Activated T-helper 1 cell treated with anti-CD3 and anti-CD28 coated beads, Interleukin-12 subunit alpha, Interleukin-12 subunit beta, Interleukin-2, Interleukin-4 antibody, amounts not matched to agents 30 ng/mL and 10 ng/mL and 1 ng/mL, durations not matched to agents 14 hours and 24 hours and 36 hours (primary cell): ENCODE data around the gene SSR1. TPM values are rescaled to one million over a fixed set of nuclear protein-coding genes. Genes with fewer than 3 reads are reported as not detected.

ENCODE experiments used
- DNase-seq: peaks from one replicate; pipeline ENCODE4 v3.0.0; 2021; ENCODE audit warnings: low spot score
- H3K27ac Mint-ChIP-seq: one replicate; pipeline ENCODE4 v1.8.0; 2021; ENCODE audit warnings: mild to moderate bottlenecking, mixed read lengths
- H3K27me3 Mint-ChIP-seq: one replicate; pipeline ENCODE4 v1.8.0; 2022; ENCODE audit warnings: mild to moderate bottlenecking, moderate library complexity, mixed read lengths; ENCODE audit not compliant: insufficient read depth
- H3K36me3 Mint-ChIP-seq: one replicate; pipeline ENCODE4 v1.8.0; 2021; ENCODE audit warnings: low read depth, mixed read lengths
- H3K4me1 Mint-ChIP-seq: one replicate; pipeline ENCODE4 v1.8.0; 2021; ENCODE audit warnings: low read depth, mixed read lengths
- H3K4me3 Mint-ChIP-seq: one replicate; pipeline ENCODE4 v1.8.0; 2021; ENCODE audit warnings: mild to moderate bottlenecking, moderate library complexity, mixed read lengths
- H3K9me3 Mint-ChIP-seq: one replicate; pipeline ENCODE4 v1.8.0; 2021; ENCODE audit warnings: mixed read lengths
- intact Hi-C: fragments of 100-400 bp; cut with micrococcal nuclease; formaldehyde crosslinking; loops from one replicate; pipeline ENCODE4 v1.15.1; 2024
- total RNA-seq: library from RNA; stranded (reverse); gene quantifications from 2 replicates; pipeline ENCODE4 v1.2.3, GENCODE V29; 2022

The SSR1 gene
- total RNA-seq, 1 donor from 2014 or later: 160 TPM

- DNase-seq: no peak
- Mint-ChIP-seq H3K27ac (no peak overlapping the region), H3K4me3 (no peak overlapping the region), H3K27me3 (no peaks in the 10 kb centered on the region), H3K36me3 (peaks cover 17% of the 10 kb centered on the region), H3K9me3 (peaks cover 7% of the 10 kb centered on the region), H3K4me1 (peaks cover 23% of the 10 kb centered on the region)
- intact Hi-C loops: loop anchor here (5.0 kb wide), 2 partner anchors 413 to 598 kb away; partner anchors contain the start of genes BMP6 and TXNDC5
Measured at GRCh38 chr6:7314414-7314813, 1.4 kb upstream of the SSR1 start.

- Mint-ChIP-seq H3K9me3 (peaks cover 8% of the 10 kb centered on the region), H3K4me3 (peak overlapping the region; percentile 98), H3K4me1 (peaks cover 29% of the 10 kb centered on the region), H3K27ac (peak overlapping the region; percentile 92), H3K36me3 (peaks cover 25% of the 10 kb centered on the region), H3K27me3 (no peaks in the 10 kb centered on the region)
- DNase-seq: no peak
- intact Hi-C loops: loop anchor here (1.0 to 5.0 kb wide), 9 partner anchors 17 to 1121 kb away; partner anchors contain the start of genes BMP6, CAGE1, EEF1E1 and RIOK1
Measured at GRCh38 chr6:7313505-7314165, 636 bp upstream of the SSR1 start.

DNA sequence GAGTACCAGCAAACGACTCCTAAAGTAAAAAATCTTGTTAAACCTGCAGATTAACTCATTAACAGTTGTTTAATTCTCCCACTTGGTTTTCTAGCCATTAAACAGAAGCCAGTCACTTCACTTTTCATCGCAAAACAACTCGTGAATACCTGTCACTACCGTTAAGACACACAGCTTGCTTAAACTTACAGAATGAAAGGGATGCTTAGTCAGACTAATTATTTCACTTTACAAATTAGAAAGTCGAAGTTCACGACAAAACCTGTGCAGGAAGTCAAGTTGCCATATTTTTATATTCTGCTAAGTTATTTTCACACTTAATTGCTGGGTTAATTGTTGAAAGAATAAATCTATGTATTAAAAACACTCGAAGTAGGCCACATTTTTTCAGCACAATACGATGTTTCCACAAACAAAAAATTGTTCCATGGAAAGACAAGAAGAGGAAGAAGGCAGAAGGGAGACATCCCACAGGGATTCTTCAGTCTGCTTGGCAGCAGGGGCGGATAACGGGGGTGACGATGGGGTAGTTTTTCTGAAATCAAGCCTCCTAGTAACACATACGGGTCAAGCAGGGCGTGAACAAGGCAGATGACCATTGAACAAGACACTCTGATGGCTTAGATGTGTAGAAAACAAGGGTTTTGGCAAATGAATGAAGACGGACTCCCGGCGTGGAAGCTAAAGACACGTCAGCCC, 933 bp downstream of the SSR1 start:
- Mint-ChIP-seq H3K4me3 (peak overlapping the region; percentile 98), H3K27me3 (no peaks in the 10 kb centered on the region), H3K36me3 (peaks cover 37% of the 10 kb centered on the region), H3K9me3 (peaks cover 8% of the 10 kb centered on the region), H3K27ac (peak overlapping the region; percentile 94), H3K4me1 (peaks cover 40% of the 10 kb centered on the region)
- intact Hi-C loops: loop anchor here (1.0 to 5.0 kb wide), 7 partner anchors 15 to 1123 kb away; partner anchors contain the start of genes BLOC1S5, BMP6, RREB1 and SLC35B3
- peak; percentile 39 for DNase-seq

- Mint-ChIP-seq H3K4me3 (peak overlapping the region; percentile 98), H3K27me3 (no peaks in the 10 kb centered on the region), H3K36me3 (peaks cover 40% of the 10 kb centered on the region), H3K4me1 (peaks cover 43% of the 10 kb centered on the region), H3K9me3 (peaks cover 8% of the 10 kb centered on the region), H3K27ac (peak overlapping the region; percentile 56)
- DNase-seq: no peak
- intact Hi-C loops: loop anchor here (5.0 kb wide), 2 partner anchors 416 to 601 kb away; partner anchors contain the start of genes BMP6 and TXNDC5
Measured at GRCh38 chr6:7311176-7311575, 1.8 kb downstream of the SSR1 start.

- Mint-ChIP-seq H3K4me1 (peaks cover 58% of the 10 kb centered on the region), H3K27me3 (no peaks in the 10 kb centered on the region), H3K9me3 (peaks cover 8% of the 10 kb centered on the region), H3K27ac (no peak overlapping the region), H3K36me3 (peaks cover 56% of the 10 kb centered on the region), H3K4me3 (peak overlapping the region; percentile 2)
- no peak for DNase-seq
- intact Hi-C loops: no loop called here
Measured at GRCh38 chr6:7309050-7309449, 3.9 kb downstream of the SSR1 start.

DNA sequence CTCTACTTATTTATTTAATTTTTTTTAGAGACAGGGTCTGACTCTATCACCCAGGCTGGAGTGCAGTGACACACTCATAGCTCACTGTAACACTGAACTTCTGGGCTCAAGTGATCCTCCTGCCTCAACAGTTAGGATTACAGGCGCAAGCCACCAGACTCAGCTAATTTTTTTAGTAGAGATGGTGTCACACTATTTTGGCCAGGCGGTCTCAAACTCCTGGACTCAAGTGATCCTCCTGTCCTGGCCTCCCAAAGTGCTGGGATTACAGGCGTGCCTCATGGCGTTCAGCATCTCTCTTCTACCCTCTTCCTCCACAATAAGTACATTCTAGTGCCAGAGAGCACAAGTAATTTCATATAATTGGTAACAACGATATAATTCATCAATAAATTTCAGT, 5.5 kb downstream of the SSR1 start:
- H3K4me3 Mint-ChIP-seq: no peak overlapping the region
- peaks cover 49% of the 10 kb centered on the region for H3K4me1 Mint-ChIP-seq
- H3K27ac Mint-ChIP-seq: no peak overlapping the region
- no peak for DNase-seq
- H3K27me3 Mint-ChIP-seq: no peaks in the 10 kb centered on the region
- peaks cover 8% of the 10 kb centered on the region for H3K9me3 Mint-ChIP-seq
- peaks cover 61% of the 10 kb centered on the region for H3K36me3 Mint-ChIP-seq
- intact Hi-C loops: no loop called here

GRCh38 chr6:7304821-7305220, 8.2 kb downstream of the SSR1 start:
- Mint-ChIP-seq H3K27ac (peak overlapping the region; percentile 5), H3K36me3 (peaks cover 65% of the 10 kb centered on the region), H3K27me3 (no peaks in the 10 kb centered on the region), H3K9me3 (peaks cover 5% of the 10 kb centered on the region), H3K4me3 (no peak overlapping the region), H3K4me1 (peaks cover 41% of the 10 kb centered on the region)
- no peak for DNase-seq
- intact Hi-C loops: no loop called here

GRCh38 chr6:7301702-7302101, 11.3 kb downstream of the SSR1 start:
- peaks cover 58% of the 10 kb centered on the region for H3K36me3 Mint-ChIP-seq
- no peak overlapping the region for H3K27ac Mint-ChIP-seq
- H3K27me3 Mint-ChIP-seq: no peaks in the 10 kb centered on the region
- DNase-seq: no peak
- no peaks in the 10 kb centered on the region for H3K9me3 Mint-ChIP-seq
- intact Hi-C loops: no loop called here
- H3K4me1 Mint-ChIP-seq: peaks cover 28% of the 10 kb centered on the region
- no peak overlapping the region for H3K4me3 Mint-ChIP-seq

DNA sequence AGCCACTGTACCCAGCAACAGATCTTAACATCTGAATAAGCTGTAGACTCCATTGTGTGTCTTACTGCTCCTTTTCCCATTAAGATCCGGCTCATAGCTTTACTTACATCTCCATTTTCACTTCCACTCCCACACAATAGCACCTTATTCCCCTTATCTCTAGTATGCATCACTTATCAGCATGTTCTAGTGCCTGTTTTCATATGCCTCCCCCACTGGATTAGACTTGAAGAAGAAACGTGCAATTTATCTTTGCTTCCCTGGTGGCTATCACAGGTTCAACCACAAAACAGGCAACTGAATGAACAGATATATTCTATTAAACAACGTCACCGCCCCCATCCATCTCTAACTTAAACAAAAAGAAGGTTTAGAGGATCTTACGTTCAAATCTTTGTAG, 12.1 kb downstream of the SSR1 start:
- no peak overlapping the region for H3K4me3 Mint-ChIP-seq
- H3K36me3 Mint-ChIP-seq: peaks cover 64% of the 10 kb centered on the region
- intact Hi-C loops: no loop called here
- H3K4me1 Mint-ChIP-seq: peaks cover 28% of the 10 kb centered on the region
- H3K27me3 Mint-ChIP-seq: no peaks in the 10 kb centered on the region
- H3K9me3 Mint-ChIP-seq: no peaks in the 10 kb centered on the region
- no peak for DNase-seq
- no peak overlapping the region for H3K27ac Mint-ChIP-seq

GRCh38 chr6:7298113-7298512, 14.9 kb downstream of the SSR1 start:
- H3K4me3 Mint-ChIP-seq: no peak overlapping the region
- H3K4me1 Mint-ChIP-seq: peaks cover 17% of the 10 kb centered on the region
- peaks cover 48% of the 10 kb centered on the region for H3K36me3 Mint-ChIP-seq
- no peak for DNase-seq
- H3K27me3 Mint-ChIP-seq: no peaks in the 10 kb centered on the region
- H3K9me3 Mint-ChIP-seq: no peaks in the 10 kb centered on the region
- intact Hi-C loops: no loop called here
- H3K27ac Mint-ChIP-seq: no peak overlapping the region

GRCh38 chr6:7296602-7297001, 16.4 kb downstream of the SSR1 start:
- H3K9me3 Mint-ChIP-seq: no peaks in the 10 kb centered on the region
- H3K36me3 Mint-ChIP-seq: peaks cover 53% of the 10 kb centered on the region
- no peak for DNase-seq
- intact Hi-C loops: loop anchor here (2.0 kb wide), 1 partner anchor 16 kb away; the partner anchor contains the start of gene SSR1
- H3K4me1 Mint-ChIP-seq: peaks cover 17% of the 10 kb centered on the region
- H3K27ac Mint-ChIP-seq: no peak overlapping the region
- H3K4me3 Mint-ChIP-seq: no peak overlapping the region
- no peaks in the 10 kb centered on the region for H3K27me3 Mint-ChIP-seq

DNA sequence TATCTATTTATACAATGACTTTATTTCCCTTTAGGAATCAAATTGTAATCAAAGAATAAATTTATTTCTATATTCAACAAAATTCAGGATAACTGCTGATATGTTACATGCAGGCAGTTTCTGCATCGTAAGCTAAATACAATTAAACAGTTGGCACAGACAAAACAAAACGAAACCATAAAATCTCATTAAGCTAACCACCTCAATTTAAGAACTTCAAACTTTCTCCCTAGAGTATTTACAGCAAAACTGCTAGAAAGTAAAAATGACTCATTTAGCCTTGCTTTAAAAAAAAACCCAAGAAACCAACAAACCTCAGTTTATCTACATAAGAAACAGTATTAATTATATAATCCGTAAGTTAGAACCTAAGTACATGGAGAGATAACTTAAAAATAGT, 17.1 kb downstream of the SSR1 start:
- intact Hi-C loops: loop anchor here (2.0 kb wide), 1 partner anchor 17 kb away; the partner anchor contains the start of gene SSR1
- H3K27me3 Mint-ChIP-seq: no peaks in the 10 kb centered on the region
- no peak overlapping the region for H3K4me3 Mint-ChIP-seq
- no peak for DNase-seq
- H3K27ac Mint-ChIP-seq: no peak overlapping the region
- H3K9me3 Mint-ChIP-seq: no peaks in the 10 kb centered on the region
- peaks cover 47% of the 10 kb centered on the region for H3K36me3 Mint-ChIP-seq
- H3K4me1 Mint-ChIP-seq: peaks cover 13% of the 10 kb centered on the region

DNA sequence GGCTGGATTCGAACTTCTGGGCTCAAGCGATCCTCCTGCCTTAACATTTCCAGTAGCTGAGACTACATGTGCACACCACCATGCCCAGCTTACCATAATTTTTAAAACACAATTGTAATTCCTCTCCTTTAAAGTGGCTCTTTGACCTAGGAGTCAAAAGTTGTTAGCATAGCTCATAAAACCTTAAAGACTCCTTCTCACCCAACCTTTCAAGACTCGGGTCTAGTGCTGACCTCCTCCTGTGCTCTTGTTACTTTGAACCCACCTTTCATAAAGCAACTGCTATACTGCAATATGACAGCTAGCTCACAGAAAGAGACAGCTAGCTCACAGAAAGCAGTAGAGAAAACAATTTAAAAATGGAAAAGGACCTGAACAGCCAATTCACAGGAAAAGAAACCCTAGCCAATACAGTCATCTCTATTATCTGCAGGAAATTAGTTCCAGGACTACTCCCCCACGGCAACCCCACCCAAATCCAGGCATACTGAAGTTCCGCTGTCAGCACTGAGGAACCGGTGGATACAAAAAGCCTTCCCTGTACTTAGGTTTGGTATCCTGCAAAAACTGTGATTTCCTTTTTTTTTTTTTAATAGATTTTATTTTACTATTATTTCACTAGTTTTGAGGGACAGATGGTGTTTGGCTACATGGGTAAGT, 20.3 kb downstream of the SSR1 start:
- Mint-ChIP-seq H3K9me3 (no peaks in the 10 kb centered on the region), H3K36me3 (peaks cover 41% of the 10 kb centered on the region), H3K4me3 (no peak overlapping the region), H3K4me1 (peaks cover 4% of the 10 kb centered on the region), H3K27ac (peak overlapping the region; percentile 20), H3K27me3 (no peaks in the 10 kb centered on the region)
- intact Hi-C loops: no loop called here
- DNase-seq: no peak
